ENCODE results near the gene OR51A7. TPM values are rescaled to one million over a fixed set of nuclear protein-coding genes. Genes with fewer than 3 reads are reported as not detected.
"Not testable (repeated sequence)": the region's sequence is repeated elsewhere in the genome, so short reads cannot be mapped to it uniquely, and the experiment has no call there.

OR51A7 gene, protein sequence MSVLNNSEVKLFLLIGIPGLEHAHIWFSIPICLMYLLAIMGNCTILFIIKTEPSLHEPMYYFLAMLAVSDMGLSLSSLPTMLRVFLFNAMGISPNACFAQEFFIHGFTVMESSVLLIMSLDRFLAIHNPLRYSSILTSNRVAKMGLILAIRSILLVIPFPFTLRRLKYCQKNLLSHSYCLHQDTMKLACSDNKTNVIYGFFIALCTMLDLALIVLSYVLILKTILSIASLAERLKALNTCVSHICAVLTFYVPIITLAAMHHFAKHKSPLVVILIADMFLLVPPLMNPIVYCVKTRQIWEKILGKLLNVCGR
- total RNA-seq = not detected

GRCh38 chr11:4903484-4903883, at the start of gene OR51A7:
Gene OR51A7, plus strand, starts transcription at chr11:4903783. Its CDS starts 3,587 bp downstream, at chr11:4907370.
- ChIA-PET POLR2A (no interaction called here), CTCF (no interaction called here)

- POLR2A ChIA-PET, CTCF ChIA-PET: not testable (repeated sequence)
These were observed 49.3 kb upstream of the OR51A7 start for GRCh38 chr11:4854286-4854685.

DNA sequence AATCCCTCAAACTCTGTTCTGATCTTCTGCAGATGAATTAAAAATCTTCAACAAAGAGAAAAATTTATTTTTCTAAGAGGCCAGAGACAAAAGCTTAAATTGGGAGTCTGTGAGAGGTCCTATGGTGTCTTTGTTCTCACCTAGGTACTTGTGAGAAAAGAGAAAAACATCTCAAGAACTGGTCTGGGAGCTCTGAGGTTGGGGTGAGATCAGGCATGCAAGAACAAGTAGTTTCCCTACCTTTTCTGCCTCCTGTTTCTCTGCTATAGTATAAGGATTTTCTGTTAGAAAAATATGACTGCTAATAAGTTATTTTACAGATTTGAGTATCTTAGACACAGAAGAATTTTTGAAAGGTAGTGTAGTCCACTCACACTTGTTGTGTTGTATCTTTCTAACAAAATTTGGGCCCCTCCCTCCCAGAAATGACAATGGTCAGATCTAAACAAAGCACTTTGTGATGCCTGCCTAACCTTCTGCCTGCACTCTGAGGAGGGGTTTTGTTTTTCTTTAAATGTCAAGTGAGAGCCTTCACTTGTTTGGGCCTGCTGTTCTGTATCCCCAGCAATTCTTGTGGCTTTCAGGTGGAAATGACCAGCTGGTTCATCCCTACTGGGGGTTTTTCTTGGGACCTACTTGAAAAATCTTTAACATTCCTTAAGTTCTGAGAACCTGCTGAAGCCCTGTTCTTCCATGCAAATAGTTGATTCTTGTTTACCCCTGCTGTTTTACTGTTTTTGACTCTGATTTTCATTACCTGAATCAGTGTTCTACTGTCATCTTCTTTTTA, 40.9 kb upstream of the OR51A7 start:
- CTCF ChIA-PET = no interaction called here

DNA sequence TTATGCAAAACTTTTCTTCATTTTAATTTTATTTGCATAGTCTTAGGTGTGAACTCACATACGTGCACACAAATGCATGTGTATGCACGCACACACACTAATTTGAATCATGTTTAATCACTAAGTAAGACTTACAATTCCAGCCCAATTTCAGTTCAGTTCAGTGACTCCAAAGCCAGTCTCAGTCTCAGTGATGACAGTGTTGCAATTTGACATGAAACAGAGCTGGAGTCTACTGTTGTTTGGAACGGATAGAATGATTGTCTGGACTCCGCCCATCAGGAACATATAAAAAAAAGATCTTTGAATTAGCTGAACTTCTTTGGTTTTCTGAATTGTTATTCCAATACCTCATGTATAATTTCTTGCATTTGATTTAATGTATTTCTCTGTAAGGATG, 39.7 kb upstream of the OR51A7 start:
- CTCF ChIA-PET = no interaction called here
- POLR2A ChIA-PET = no interaction called here

More for the DNA sequence above, 40.9 kb upstream of the OR51A7 start:
- POLR2A ChIA-PET = no interaction called here

- POLR2A ChIA-PET = no interaction called here
- CTCF ChIA-PET = no interaction called here
These were observed 37.7 kb upstream of the OR51A7 start for GRCh38 chr11:4865855-4866254.

DNA sequence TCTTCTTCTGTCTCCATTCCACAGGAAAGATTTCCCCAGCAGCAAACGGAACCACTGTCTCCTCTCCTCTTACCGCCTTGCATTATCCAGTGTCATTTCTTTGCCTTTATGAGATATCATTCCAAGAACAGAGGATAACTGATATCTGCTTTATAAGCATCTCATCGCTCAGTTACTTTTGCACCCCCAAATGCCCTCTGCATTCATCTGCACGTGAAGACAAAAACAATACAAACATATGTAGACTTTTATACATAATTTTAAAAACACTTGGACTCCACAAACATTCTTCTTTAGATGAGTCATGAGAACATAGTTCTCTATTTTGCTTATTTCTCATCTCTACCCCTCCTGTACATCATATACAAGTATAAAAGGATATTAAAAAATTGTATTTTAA, 22.4 kb upstream of the OR51A7 start:
- CTCF ChIA-PET = no interaction called here
- POLR2A ChIA-PET = no interaction called here

DNA sequence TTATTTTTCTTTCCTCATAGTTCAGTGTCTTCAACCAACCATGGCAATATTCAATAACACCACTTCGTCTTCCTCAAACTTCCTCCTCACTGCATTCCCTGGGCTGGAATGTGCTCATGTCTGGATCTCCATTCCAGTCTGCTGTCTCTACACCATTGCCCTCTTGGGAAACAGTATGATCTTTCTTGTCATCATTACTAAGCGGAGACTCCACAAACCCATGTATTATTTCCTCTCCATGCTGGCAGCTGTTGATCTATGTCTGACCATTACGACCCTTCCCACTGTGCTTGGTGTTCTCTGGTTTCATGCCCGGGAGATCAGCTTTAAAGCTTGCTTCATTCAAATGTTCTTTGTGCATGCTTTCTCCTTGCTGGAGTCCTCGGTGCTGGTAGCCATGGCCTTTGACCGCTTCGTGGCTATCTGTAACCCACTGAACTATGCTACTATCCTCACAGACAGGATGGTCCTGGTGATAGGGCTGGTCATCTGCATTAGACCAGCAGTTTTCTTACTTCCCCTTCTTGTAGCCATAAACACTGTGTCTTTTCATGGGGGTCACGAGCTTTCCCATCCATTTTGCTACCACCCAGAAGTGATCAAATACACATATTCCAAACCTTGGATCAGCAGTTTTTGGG, 21.6 kb upstream of the OR51A7 start, which contains the start of gene OR51T1:
TSS of gene OR51T1 (plus strand) at position 41 of the 641 bp plus-strand sequence. CDS start at position 41, 0 bp downstream.
- ChIA-PET CTCF (no interaction called here), POLR2A (no interaction called here)

DNA sequence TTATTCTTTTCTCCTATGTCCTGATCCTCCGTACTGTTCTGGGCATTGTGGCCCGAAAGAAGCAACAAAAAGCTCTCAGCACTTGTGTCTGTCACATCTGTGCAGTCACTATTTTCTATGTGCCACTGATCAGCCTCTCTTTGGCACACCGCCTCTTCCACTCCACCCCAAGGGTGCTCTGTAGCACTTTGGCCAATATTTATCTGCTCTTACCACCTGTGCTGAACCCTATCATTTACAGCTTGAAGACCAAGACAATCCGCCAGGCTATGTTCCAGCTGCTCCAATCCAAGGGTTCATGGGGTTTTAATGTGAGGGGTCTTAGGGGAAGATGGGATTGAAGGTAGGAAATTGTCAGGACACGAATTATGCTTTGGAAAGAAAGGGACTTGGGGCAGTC, 21.0 kb upstream of the OR51A7 start:
- POLR2A ChIA-PET = no interaction called here
- CTCF ChIA-PET = no interaction called here

DNA sequence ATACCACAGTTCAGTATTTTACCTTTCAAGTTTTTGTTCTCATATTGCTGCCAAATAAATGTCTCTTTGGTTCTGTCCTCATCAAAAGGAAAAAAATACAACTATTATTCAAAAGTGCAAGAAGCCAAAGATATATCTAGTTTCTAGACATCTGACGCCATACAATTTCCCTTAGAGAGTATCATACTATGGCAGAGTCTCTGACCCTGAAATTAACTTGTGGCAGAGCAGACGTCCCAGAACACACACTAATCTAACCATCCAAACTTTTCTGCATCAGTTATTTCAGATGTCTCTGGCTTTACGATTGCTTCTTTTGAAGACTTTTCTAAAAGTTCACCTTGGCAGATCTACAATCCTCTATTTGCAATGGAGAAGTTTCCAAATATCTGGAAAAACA, 19.2 kb upstream of the OR51A7 start:
- POLR2A ChIA-PET = no interaction called here
- CTCF ChIA-PET = no interaction called here

GRCh38 chr11:4886186-4886585, 17.4 kb upstream of the OR51A7 start:
- ChIA-PET CTCF (no interaction called here), POLR2A (no interaction called here)

- ChIA-PET CTCF (no interaction called here), POLR2A (no interaction called here)
These were observed 16.0 kb upstream of the OR51A7 start for GRCh38 chr11:4887591-4887990.

DNA sequence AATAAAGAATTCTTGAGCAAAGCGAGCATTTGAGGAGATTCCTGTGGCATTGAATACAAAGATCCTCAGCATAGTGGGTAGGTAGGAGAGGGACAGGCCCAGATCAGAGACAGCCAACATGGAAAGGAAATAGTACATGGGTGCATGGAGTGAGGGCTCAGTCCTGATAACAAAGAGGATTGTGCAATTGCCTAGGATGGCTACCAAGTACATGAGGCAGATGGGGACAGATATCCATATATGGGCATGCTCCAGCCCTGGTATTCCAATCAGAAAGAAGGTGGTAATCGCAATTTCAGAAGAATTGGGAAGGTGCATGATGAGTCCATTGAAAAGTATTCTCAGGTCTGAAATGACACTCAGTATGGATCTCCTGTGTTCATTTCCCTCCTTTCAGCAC, 13.3 kb upstream of the OR51A7 start:
- CTCF ChIA-PET = no interaction called here
- POLR2A ChIA-PET = no interaction called here

GRCh38 chr11:4891996-4892640, 11.5 kb upstream of the OR51A7 start:
- ChIA-PET CTCF (no interaction called here), POLR2A (no interaction called here)

DNA sequence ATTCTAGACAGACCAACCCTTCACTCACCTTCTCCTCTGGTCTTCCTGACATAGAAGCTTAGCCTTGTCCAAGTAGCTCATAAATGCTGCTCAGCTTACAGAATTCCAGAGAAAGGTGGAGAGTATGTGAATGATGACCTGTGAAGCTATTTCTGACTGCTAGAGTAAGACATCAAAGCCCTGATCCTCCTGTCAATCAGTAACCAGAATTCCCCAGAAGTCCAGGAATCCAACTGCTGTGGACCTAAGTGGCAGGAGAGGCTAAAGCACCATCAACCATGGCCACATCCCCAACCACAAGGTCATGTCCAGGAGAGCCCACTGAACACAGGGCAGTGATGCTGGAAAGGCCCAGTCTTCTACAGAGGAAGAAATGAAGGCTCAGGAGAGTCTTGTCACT, 13.0 kb downstream of the OR51A7 start:
- CTCF ChIA-PET = no interaction called here
- POLR2A ChIA-PET = no interaction called here

GRCh38 chr11:4919250-4919649, 15.7 kb downstream of the OR51A7 start, which contains the start of gene OR51G2:
Gene OR51G2, minus strand, starts transcription at chr11:4919350. Its CDS starts 3,687 bp downstream, at chr11:4915663.
- CTCF ChIA-PET = no interaction called here

GRCh38 chr11:4921796-4922195, 18.2 kb downstream of the OR51A7 start:
- POLR2A ChIA-PET = no interaction called here

More at GRCh38 chr11:4919250-4919649, 15.7 kb downstream of the OR51A7 start, which contains the start of gene OR51G2:
- POLR2A ChIA-PET = interaction anchor here (0.6 kb wide), 1 partner anchor 263 kb away, joined by 6 read pairs; no protein-coding TSS in a partner anchor

DNA sequence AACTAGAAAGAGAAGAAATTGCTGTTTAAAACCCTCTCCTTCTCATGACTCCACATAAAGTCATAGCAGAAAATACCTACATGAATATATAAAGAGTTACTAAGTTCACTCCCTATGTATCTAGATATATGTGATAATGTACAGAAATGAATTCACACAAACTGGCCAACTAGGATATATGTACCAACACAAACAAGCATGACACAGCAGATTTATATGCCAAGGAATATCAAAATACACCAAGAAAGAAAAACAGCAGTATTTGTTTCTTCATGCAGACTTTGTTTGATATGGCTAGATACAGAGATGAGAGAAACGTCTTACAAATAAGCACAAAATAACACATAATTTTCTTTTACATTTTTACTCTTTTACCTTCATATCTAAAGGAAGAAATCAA, 18.7 kb downstream of the OR51A7 start:
- CTCF ChIA-PET = no interaction called here
- POLR2A ChIA-PET = no interaction called here

More at GRCh38 chr11:4921796-4922195, 18.2 kb downstream of the OR51A7 start:
- CTCF ChIA-PET = no interaction called here

GRCh38 chr11:4924239-4924638, 20.7 kb downstream of the OR51A7 start, which contains the start of gene OR51G1:
Gene OR51G1, minus strand, starts transcription at chr11:4924339. Its CDS starts 0 bp downstream, at chr11:4924339.
- ChIA-PET CTCF (no interaction called here), POLR2A (no interaction called here)

DNA sequence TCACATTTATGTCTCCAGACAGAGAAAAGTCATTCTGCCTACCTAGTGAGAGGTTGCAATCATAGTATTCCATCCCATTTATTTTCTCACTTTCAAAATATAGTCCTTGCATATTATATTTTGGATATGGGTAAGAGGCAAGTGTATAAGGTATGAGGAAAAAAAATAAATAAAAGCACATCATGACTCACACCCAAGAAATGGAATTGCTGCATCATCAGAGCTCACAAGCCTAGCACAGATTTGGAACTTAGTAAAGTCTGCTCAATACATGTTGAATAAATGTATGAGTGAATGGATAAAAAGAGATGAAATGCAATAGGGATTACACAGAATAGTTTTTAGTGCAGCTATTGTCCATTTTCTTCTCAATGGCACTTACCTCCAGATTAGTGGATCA, 23.0 kb downstream of the OR51A7 start:
- ChIA-PET CTCF (no interaction called here), POLR2A (no interaction called here)

- ChIA-PET CTCF (no interaction called here), POLR2A (no interaction called here)
These were observed 29.2 kb downstream of the OR51A7 start for GRCh38 chr11:4932751-4933150.

All from activated CD8-positive, alpha-beta memory T cell treated with anti-CD3 and anti-CD28 coated beads for 36 hours (primary cell).